OCI-LY1 (cell line): Measurements from ENCODE around the gene ITCH.

Experiments used
- CTCF ChIP-seq: fragments of 200-600 bp; sonication (generic), shearing (Covaris generic); IDR thresholded peaks from 2 replicates; pipeline ENCODE4 v1.5.1; 2017; ENCODE audit warnings: mild to moderate bottlenecking, antibody characterized with exemption, low read length, moderate library complexity, mixed read lengths
- EZH2 ChIP-seq: fragments of 200-600 bp; sonication (generic), shearing (Covaris generic); IDR thresholded peaks from 2 replicates; pipeline ENCODE4 v1.8.0; 2017; ENCODE audit warnings: borderline replicate concordance, mixed run types, mild to moderate bottlenecking, antibody characterized with exemption, low read length, moderate library complexity, mixed read lengths

- TF ChIP-seq EZH2, result no peak
- no peak for TF ChIP-seq CTCF
Observed at GRCh38 chr20:34382174-34382573, 19.1 kb downstream of the ITCH start.
